HEK293T (cell line): Measurements from ENCODE around the gene CDC42.
"Not testable (repeated sequence)": the region's sequence is repeated elsewhere in the genome, so short reads cannot be mapped to it uniquely, and the experiment has no call there.

Experiments
- BHLHE40 ChIP-seq: fragments of 450-650 bp; IDR thresholded peaks from 2 replicates; pipeline ENCODE4 v1.6.1; 2016; ENCODE audit warnings: mild to moderate bottlenecking, moderate library complexity, borderline replicate concordance
- CTBP1 ChIP-seq: fragments of 450-650 bp; IDR thresholded peaks from 2 replicates; pipeline ENCODE4 v1.6.1; 2016; ENCODE audit warnings: borderline replicate concordance
- FOXA1 ChIP-seq: fragments of 450-650 bp; IDR thresholded peaks from 2 replicates; pipeline ENCODE4 v1.6.1; 2016; ENCODE audit warnings: mild to moderate bottlenecking
- FOXK2 ChIP-seq: fragments of 450-650 bp; IDR thresholded peaks from 2 replicates; pipeline ENCODE4 v1.6.1; 2016; ENCODE audit warnings: mild to moderate bottlenecking
- FOXM1 ChIP-seq: fragments of 450-650 bp; IDR thresholded peaks from 2 replicates; pipeline ENCODE4 v1.6.1; 2017; ENCODE audit warnings: mild to moderate bottlenecking, borderline replicate concordance
- HDGF ChIP-seq: fragments of 450-650 bp; IDR thresholded peaks from 2 replicates; pipeline ENCODE4 v1.6.1; 2017; ENCODE audit warnings: antibody characterized with exemption, borderline replicate concordance
- NFRKB ChIP-seq: fragments of 450-650 bp; IDR thresholded peaks from 2 replicates; pipeline ENCODE4 v1.6.1; 2016; ENCODE audit warnings: mild to moderate bottlenecking, moderate library complexity
- SP1 ChIP-seq: fragments of 450-650 bp; IDR thresholded peaks from 2 replicates; pipeline ENCODE4 v1.6.1; 2017
- SUZ12 ChIP-seq: fragments of 450-650 bp; IDR thresholded peaks from 2 replicates; pipeline ENCODE4 v1.6.1; 2016; ENCODE audit warnings: mild to moderate bottlenecking
- TARDBP ChIP-seq: fragments of 450-650 bp; IDR thresholded peaks from 2 replicates; pipeline ENCODE4 v1.6.1; 2016

- TF ChIP-seq FOXK2, HDGF, FOXM1, FOXA1, CTBP1, SUZ12, TARDBP, SP1, NFRKB, BHLHE40: not testable (repeated sequence)
Observed at GRCh38 chr1:22012752-22013151, 39.8 kb upstream of the CDC42 start.
